ENCODE measurements around the gene PERCC1.

Gene PERCC1

GRCh38 chr16:1430759-1431496, at the start of gene PERCC1:
Gene PERCC1, plus strand, starts transcription at chr16:1431078. Its CDS starts 1,516 bp downstream, at chr16:1432594.
- Histone ChIP-seq H3K27ac (no peak within 1 kb of the TSS), H3K4me3 (no peak within 1 kb of the TSS)

GRCh38 chr16:1381612-1382406, 49.1 kb upstream of the PERCC1 start:
- Histone ChIP-seq H3K4me3 (no peak overlapping the region), H3K27ac (no peak overlapping the region)

- no peak overlapping the region for H3K27ac ChIP-seq
- no peak overlapping the region for H3K4me3 ChIP-seq
Measured at GRCh38 chr16:1383556-1383955, 47.3 kb upstream of the PERCC1 start.

GRCh38 chr16:1385232-1385631, 45.6 kb upstream of the PERCC1 start:
- Histone ChIP-seq H3K27ac (no peak overlapping the region), H3K4me3 (no peak overlapping the region)

GRCh38 chr16:1387331-1387730, 43.5 kb upstream of the PERCC1 start:
- Histone ChIP-seq H3K27ac (no peak overlapping the region), H3K4me3 (no peak overlapping the region)

GRCh38 chr16:1389762-1390161, 41.1 kb upstream of the PERCC1 start:
- Histone ChIP-seq H3K4me3 (no peak overlapping the region), H3K27ac (no peak overlapping the region)

GRCh38 chr16:1390239-1390779, 40.6 kb upstream of the PERCC1 start:
- Histone ChIP-seq H3K27ac (no peak overlapping the region), H3K4me3 (no peak overlapping the region)

- no peak overlapping the region for H3K27ac ChIP-seq
- H3K4me3 ChIP-seq, result no peak overlapping the region
Measured at GRCh38 chr16:1392826-1393225, 38.1 kb upstream of the PERCC1 start.

- no peak overlapping the region for H3K4me3 ChIP-seq
- no peak overlapping the region for H3K27ac ChIP-seq
Measured at GRCh38 chr16:1393613-1394176, 37.2 kb upstream of the PERCC1 start.

- no peak overlapping the region for H3K27ac ChIP-seq
Measured at GRCh38 chr16:1394367-1394951, 36.4 kb upstream of the PERCC1 start.

GRCh38 chr16:1395444-1396031, 35.3 kb upstream of the PERCC1 start:
- H3K4me3 ChIP-seq, result no peak overlapping the region

More at GRCh38 chr16:1394367-1394951, 36.4 kb upstream of the PERCC1 start:
- H3K4me3 ChIP-seq, result no peak overlapping the region

GRCh38 chr16:1397779-1398178, 33.1 kb upstream of the PERCC1 start:
- H3K4me3 ChIP-seq, result no peak overlapping the region
- H3K27ac ChIP-seq, result no peak overlapping the region

More at GRCh38 chr16:1395444-1396031, 35.3 kb upstream of the PERCC1 start:
- no peak overlapping the region for H3K27ac ChIP-seq

- Histone ChIP-seq H3K27ac (no peak overlapping the region), H3K4me3 (no peak overlapping the region)
Measured at GRCh38 chr16:1398351-1398750, 32.5 kb upstream of the PERCC1 start.

GRCh38 chr16:1398826-1399581, 31.9 kb upstream of the PERCC1 start:
- H3K4me3 ChIP-seq, result no peak overlapping the region
- no peak overlapping the region for H3K27ac ChIP-seq

GRCh38 chr16:1401061-1401757, 29.7 kb upstream of the PERCC1 start:
- no peak overlapping the region for H3K4me3 ChIP-seq
- H3K27ac ChIP-seq, result no peak overlapping the region

- Histone ChIP-seq H3K4me3 (no peak overlapping the region), H3K27ac (no peak overlapping the region)
Measured at GRCh38 chr16:1401758-1402154, 29.1 kb upstream of the PERCC1 start.

- Histone ChIP-seq H3K4me3 (no peak overlapping the region), H3K27ac (no peak overlapping the region)
Measured at GRCh38 chr16:1403036-1403435, 27.8 kb upstream of the PERCC1 start.

GRCh38 chr16:1403733-1404132, 27.1 kb upstream of the PERCC1 start:
- Histone ChIP-seq H3K4me3 (no peak overlapping the region), H3K27ac (no peak overlapping the region)

All from skin epidermis (tissue), 12 donors.